Nephron progenitor cell (in vitro differentiated cells): ENCODE data around the gene LDLRAD4.

Experiments used
- DNase-seq: peaks from one replicate; pipeline ENCODE4 v3.0.0; 2021
- H3K27ac Mint-ChIP-seq: 2 replicates; pipeline ENCODE4 v1.8.0; 2021; ENCODE audit warnings: mild to moderate bottlenecking, moderate library complexity, mixed read lengths
- H3K27me3 Mint-ChIP-seq: 2 replicates; pipeline ENCODE4 v1.8.0; 2021; ENCODE audit warnings: mild to moderate bottlenecking, low read depth, mixed read lengths; ENCODE audit not compliant: poor library complexity
- H3K36me3 Mint-ChIP-seq: 2 replicates; pipeline ENCODE4 v1.8.0; 2021; ENCODE audit warnings: low read depth, mixed read lengths
- H3K4me1 Mint-ChIP-seq: 2 replicates; pipeline ENCODE4 v1.8.0; 2021; ENCODE audit warnings: mixed read lengths
- H3K4me3 Mint-ChIP-seq: 2 replicates; pipeline ENCODE4 v1.8.0; 2021; ENCODE audit warnings: mild to moderate bottlenecking, moderate library complexity, mixed read lengths
- H3K9me3 Mint-ChIP-seq: 2 replicates; pipeline ENCODE4 v1.8.0; 2021; ENCODE audit warnings: mild to moderate bottlenecking, moderate library complexity, mixed read lengths
- TF ChIP-seq, protein P1 (sequence below): fragments of 200-600 bp; sonication (generic); IDR thresholded peaks from 2 replicates; pipeline ENCODE4 v1.5.0; 2021; ENCODE audit warnings: antibody characterized with exemption

Gene LDLRAD4

GRCh38 chr18:13433125-13433524 lies 214.6 kb downstream of the LDLRAD4 start:
- Mint-ChIP-seq H3K9me3 (no peaks in the 10 kb centered on the region), H3K4me3 (no peak overlapping the region), H3K27ac (no peak overlapping the region), H3K4me1 (peaks cover 40% of the 10 kb centered on the region), H3K36me3 (no peaks in the 10 kb centered on the region), H3K27me3 (no peaks in the 10 kb centered on the region)
- TF ChIP-seq, protein P1, sequence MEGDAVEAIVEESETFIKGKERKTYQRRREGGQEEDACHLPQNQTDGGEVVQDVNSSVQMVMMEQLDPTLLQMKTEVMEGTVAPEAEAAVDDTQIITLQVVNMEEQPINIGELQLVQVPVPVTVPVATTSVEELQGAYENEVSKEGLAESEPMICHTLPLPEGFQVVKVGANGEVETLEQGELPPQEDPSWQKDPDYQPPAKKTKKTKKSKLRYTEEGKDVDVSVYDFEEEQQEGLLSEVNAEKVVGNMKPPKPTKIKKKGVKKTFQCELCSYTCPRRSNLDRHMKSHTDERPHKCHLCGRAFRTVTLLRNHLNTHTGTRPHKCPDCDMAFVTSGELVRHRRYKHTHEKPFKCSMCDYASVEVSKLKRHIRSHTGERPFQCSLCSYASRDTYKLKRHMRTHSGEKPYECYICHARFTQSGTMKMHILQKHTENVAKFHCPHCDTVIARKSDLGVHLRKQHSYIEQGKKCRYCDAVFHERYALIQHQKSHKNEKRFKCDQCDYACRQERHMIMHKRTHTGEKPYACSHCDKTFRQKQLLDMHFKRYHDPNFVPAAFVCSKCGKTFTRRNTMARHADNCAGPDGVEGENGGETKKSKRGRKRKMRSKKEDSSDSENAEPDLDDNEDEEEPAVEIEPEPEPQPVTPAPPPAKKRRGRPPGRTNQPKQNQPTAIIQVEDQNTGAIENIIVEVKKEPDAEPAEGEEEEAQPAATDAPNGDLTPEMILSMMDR: no peak
- DNase-seq: no peak

DNA sequence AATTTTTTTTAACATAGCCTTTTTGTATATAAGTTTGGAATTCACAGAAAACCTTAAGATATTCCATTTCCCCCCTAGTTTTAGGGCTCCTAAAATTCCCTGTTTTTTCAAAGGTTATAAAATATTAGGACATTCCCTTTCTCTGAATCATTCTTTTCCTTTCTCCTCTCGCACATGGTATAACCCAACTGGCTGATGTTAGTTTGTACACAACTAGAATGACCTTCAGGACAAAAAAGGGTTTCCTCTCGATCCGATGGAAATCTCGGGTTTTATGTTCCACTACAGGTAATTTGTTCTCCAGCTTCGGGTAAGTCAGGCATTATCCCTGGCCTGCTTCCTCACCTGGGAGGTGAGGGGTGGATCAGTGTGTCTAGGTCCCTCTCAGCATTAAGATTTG lies 215.1 kb downstream of the LDLRAD4 start:
- no peak for DNase-seq
- no peaks in the 10 kb centered on the region for H3K9me3 Mint-ChIP-seq
- H3K4me1 Mint-ChIP-seq: peaks cover 39% of the 10 kb centered on the region
- no peak overlapping the region for H3K27ac Mint-ChIP-seq
- TF ChIP-seq, protein P1: no peak
- no peaks in the 10 kb centered on the region for H3K36me3 Mint-ChIP-seq
- H3K4me3 Mint-ChIP-seq: no peak overlapping the region
- H3K27me3 Mint-ChIP-seq: no peaks in the 10 kb centered on the region

DNA sequence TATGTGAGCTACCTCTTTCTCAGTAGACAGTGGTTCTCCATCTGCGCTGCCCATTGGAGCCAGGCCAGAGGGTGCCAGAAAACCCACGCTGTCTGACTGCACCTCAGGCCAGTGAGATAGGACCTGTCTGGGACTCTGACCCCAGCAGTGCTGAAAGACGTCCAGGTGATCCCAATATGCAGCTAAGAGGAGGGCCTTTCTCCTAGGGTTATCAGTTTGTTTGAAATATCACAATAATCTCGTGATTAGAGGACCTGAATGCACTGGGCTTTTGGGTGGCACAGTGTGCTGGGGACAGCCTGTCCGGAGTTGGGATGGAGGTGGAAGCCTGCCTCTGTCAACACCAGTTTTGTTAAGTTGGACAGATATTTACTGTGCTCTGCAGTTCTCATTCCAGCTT lies 216.3 kb downstream of the LDLRAD4 start:
- Mint-ChIP-seq H3K4me3 (no peak overlapping the region), H3K36me3 (no peaks in the 10 kb centered on the region), H3K4me1 (peaks cover 27% of the 10 kb centered on the region), H3K27ac (no peak overlapping the region), H3K9me3 (no peaks in the 10 kb centered on the region), H3K27me3 (peaks cover 7% of the 10 kb centered on the region)
- TF ChIP-seq, protein P1: no peak
- DNase-seq: no peak

DNA sequence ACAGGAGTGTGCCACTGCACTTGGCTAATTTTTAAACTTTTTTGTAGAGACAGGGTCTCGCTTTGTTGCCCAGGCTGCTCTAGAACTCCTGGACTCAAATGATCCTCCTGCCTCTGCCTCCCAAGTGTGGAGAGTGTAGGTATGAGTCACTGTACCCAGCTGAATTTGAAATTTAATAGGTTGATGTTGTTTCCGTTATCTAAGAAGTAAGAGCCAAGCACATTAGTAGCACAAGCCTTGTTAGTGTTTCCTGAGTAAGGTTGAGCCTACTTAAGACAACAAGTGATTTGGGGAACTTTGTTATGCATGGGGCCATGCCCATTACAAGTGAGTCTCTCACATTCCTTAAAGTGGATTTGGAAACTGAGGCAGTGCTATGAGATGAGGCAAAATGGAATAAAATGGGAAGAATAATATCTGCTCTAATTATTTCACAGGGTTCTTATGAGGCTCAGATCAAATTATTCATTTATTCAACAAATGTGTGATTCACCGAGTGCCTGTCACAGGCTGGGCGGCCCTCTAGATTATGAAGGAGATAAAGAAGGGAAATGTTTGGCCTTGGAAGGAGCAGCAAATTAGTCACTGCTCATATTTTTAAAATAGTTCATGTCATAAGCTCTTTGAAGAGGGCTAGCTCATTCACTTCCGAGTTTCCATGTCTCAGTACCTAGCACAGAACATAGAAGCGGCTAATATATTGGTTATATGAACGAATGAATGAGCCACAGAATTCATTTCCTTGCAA lies 217.2 kb downstream of the LDLRAD4 start:
- no peak for DNase-seq
- H3K9me3 Mint-ChIP-seq: no peaks in the 10 kb centered on the region
- no peaks in the 10 kb centered on the region for H3K36me3 Mint-ChIP-seq
- H3K27me3 Mint-ChIP-seq: peaks cover 10% of the 10 kb centered on the region
- H3K27ac Mint-ChIP-seq: no peak overlapping the region
- H3K4me1 Mint-ChIP-seq: peaks cover 23% of the 10 kb centered on the region
- TF ChIP-seq, protein P1: no peak
- H3K4me3 Mint-ChIP-seq: no peak overlapping the region

GRCh38 chr18:13436576-13436975 lies 218.0 kb downstream of the LDLRAD4 start:
- H3K27ac Mint-ChIP-seq: no peak overlapping the region
- no peak overlapping the region for H3K4me3 Mint-ChIP-seq
- peaks cover 17% of the 10 kb centered on the region for H3K4me1 Mint-ChIP-seq
- no peaks in the 10 kb centered on the region for H3K9me3 Mint-ChIP-seq
- no peak for DNase-seq
- peaks cover 17% of the 10 kb centered on the region for H3K27me3 Mint-ChIP-seq
- H3K36me3 Mint-ChIP-seq: no peaks in the 10 kb centered on the region
- TF ChIP-seq, protein P1: no peak

DNA sequence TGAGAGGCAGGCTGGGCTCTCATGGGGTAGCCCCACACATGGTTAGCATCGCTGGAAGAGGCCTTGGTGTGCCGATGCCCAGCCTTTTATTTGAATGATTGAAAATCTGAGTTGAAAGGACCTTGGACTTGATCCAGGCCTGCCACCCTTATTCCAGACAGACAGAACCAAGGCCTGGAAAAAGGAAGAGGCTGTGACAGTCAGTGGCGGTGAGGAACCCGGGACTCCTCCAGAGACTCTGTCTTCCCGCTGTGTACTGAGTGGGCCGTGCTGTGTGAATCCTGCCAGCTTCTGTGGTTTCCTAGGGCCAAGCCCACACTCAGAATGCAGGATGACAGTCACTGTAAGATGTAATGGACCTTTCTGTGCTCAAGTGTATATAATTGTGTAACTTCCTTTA lies 218.5 kb downstream of the LDLRAD4 start:
- Mint-ChIP-seq H3K36me3 (no peaks in the 10 kb centered on the region), H3K4me1 (peaks cover 14% of the 10 kb centered on the region)
- TF ChIP-seq, protein P1: no peak

More for the DNA sequence above, 218.5 kb downstream of the LDLRAD4 start:
- DNase-seq: no peak
- Mint-ChIP-seq H3K4me3 (no peak overlapping the region), H3K27me3 (peaks cover 18% of the 10 kb centered on the region), H3K27ac (no peak overlapping the region), H3K9me3 (no peaks in the 10 kb centered on the region)
